Activated CD4-positive, alpha-beta T cell treated with anti-CD3 and anti-CD28 coated beads for 48 hours (primary cell): ENCODE results near the gene CCDC33.

ENCODE experiments used
- DNase-seq: peaks from one replicate; pipeline ENCODE4 v3.0.0-alpha.2; 2020

CCDC33 gene

DNA sequence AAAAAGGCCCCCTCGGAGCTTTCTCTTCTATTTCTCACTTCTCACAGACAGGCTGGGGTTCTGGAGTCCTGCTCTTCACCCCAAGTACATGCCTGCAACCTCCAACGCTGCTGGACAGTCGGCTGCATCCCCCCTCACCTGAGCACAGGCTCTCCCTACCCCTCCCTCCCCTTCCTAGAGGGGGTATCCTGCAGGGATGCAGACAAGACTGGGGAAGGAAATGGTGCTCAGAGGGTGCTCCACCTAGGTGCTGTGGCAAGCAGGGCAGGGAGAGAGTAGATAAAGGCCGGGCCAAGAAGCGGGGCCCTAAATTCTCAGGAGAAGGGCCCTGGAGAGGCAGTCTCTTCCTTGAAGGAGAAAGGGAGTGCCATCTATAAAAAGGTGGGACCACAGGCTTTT is 26.6 kb upstream of the CCDC33 start:
- no peak for DNase-seq

DNA sequence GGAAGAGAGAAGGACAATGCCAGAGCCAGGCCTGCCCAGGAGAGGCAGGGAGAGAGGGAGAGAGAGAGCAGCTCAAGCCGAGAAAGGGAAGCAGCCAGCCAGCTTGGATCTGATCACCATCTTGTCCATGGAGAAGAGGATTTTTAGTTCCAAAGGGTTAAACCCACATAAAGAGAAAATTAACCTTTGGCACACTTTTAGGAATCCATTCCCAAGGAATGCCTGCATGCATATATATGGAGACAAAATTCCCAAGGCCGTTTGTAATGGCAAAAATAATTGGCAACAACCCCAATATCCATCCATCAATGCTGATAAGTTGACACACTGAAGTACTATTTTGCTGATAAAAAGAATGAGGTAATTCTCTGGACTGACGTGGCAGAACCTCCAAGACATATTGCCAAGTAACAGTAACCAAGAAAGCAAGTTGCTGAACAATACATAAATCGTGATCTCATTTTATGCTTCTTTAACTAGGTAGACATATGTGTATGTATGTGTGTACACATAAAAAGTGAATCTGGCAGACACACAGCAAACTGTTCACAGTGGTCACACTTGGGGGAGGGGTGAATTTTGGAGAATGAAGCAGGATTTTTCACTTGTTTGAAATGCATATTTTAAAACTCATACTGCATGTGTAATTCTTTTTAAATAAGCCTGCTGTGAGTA is 26.0 kb upstream of the CCDC33 start:
- DNase-seq, result no peak

DNA sequence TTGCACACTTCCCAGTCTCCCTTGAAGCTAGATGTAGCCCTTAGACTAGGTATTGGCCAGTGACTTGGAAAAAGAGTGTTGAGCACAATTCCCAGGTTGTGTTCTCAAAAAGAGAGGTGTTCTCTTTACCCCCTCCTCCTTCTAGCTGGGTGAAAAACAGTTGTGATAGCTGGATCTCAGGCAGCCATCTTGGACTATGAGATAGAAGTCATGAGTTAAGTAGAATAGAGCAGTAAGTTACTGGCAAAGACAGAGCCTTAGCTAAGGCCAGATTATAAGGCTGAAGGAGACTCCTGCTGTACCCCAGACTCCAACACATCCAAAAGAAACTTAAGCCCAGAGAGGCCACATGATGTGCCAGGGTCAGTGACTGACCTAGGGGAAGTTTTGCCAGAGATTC is 25.4 kb upstream of the CCDC33 start:
- no peak for DNase-seq

DNA sequence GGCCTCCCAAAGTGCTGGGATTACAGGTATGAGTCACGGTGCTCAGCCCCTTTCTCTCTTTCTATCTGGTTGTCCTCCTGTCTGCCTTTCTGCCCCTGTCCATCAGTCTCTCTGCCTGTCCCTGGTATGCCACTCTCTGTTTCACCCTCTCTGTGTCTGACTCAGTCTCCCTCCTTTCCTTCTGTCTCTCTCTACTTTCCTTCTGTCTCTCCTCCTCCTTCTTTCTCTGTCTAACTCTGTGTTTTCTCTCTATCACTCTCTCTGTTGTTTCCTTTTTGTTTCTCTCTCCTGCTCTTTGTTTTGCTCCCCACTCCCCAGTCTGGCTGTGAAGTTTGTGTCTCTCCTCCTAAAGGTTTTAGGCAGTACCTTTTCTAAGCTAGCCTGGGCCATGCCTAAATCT is 24.5 kb upstream of the CCDC33 start:
- no peak for DNase-seq

GRCh38 chr15:74212494-74212893 is 23.6 kb upstream of the CCDC33 start:
- no peak for DNase-seq

GRCh38 chr15:74213858-74214284 is 22.3 kb upstream of the CCDC33 start:
- DNase-seq, result no peak

DNA sequence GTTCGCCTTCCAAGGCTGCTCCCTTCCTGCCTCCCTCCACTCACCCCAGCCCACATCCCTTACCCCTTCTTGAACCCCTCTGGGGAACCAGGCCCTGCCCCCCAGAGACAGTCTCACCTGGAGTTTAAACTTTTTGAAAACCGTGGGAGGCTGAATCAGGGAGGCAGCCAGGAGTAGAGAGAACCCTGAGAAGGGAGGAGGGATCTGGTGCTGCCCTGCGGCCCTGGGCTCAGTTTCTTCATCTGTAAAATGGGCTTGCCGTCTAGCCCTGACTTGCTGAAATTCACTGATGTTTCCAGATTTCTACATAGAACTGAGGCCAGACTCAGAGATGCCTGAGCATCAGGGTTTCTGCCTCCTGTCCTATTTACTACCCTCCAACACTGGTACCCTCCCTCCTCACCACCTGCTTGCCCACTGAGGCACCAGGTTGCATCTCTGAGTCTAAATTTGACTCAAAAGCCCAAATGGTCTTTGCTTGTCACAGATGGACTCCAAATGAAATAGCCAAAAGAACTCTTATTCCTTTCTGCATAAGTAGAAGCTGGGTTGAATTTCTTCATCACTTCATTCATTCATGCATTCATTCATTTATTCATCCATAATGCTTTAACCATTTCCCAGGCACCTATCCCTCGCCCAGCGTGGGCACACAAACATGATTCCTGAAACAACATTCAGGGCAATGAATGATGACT is 21.7 kb upstream of the CCDC33 start:
- no peak for DNase-seq

DNA sequence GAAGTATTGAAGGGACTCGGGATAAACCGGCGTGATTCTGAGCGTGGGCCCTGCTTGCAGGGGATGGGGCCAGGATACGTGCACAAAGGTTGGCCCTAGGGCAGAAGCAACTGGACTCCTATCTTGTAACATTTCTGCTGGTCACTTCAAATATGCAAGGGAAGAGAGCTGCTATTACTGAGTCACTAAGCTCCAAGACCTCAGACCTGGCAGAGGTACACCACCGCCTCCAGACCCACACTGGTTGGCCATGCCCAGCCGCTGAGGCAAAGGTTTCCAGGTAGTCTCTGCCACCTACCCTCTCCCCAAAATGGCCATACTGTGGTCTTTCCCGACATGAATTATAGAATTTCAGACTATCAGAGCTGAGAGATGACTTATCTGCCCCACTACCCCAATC is 20.2 kb upstream of the CCDC33 start:
- no peak for DNase-seq

DNA sequence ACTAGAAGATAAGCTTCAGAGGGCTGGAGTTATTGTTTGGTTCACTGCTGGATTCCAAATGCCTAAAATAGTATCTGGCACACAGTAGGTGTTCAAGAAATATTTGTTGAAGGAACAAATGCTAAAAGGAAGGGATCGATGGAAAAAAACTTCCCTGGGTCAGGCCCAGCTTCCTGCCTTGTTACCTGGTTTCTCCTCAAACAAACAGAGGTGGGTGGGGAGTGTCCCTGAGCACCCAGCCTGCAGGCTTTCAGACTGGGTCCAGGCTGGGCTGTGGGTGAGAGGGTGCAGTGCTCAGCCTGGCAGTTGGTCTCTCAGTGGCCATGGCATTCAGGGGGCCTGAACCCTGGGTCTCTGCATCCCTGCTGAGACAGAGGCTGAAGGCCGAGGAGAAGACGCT is 19.2 kb upstream of the CCDC33 start:
- no peak for DNase-seq

DNA sequence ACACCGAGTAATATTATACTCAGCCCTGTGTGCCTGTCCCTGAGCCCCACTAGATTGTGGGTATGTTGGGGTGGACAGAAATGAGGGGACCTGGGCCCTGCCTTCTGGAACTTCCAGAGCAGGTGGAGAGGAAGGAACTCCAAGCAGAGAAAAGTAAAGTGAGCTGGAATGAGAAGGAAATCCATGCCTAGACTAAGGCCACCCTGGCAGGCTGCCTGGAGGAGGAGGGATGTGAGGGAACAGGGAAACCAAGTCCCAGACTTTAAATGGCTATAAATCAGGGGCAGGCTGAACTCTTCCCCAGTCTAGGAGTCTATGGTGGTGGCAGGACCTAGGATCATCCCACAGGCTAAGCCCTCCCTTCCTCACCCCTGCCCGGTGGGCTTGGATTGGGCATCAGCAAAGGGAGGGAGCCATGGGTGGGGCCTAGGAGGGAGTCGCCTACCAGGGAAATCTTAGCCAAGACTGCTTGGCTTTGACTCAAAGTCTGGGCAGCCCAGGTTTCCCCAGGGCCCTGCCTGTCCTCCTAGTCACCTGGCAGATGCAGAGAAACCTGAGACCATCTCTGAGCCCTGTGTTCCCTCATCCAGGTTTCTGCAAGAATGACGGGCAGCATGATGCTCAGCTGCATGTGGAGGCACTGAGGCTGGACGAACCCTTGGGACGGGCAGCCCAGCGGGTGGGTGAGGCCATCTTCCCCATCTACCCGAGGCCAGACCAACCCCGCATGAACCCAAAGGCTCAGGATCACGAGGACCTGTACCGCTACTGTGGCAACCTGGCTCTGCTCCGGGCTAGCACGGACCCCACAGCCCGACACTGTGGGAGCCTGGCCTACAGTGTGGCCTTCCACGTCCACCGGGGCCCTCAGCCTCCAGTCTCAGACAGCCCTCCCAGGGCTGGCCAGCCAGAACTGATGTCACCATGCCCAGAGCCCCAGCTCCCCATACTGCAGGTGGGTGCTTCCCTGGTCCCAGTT is 17.9 kb upstream of the CCDC33 start:
- no peak for DNase-seq

DNA sequence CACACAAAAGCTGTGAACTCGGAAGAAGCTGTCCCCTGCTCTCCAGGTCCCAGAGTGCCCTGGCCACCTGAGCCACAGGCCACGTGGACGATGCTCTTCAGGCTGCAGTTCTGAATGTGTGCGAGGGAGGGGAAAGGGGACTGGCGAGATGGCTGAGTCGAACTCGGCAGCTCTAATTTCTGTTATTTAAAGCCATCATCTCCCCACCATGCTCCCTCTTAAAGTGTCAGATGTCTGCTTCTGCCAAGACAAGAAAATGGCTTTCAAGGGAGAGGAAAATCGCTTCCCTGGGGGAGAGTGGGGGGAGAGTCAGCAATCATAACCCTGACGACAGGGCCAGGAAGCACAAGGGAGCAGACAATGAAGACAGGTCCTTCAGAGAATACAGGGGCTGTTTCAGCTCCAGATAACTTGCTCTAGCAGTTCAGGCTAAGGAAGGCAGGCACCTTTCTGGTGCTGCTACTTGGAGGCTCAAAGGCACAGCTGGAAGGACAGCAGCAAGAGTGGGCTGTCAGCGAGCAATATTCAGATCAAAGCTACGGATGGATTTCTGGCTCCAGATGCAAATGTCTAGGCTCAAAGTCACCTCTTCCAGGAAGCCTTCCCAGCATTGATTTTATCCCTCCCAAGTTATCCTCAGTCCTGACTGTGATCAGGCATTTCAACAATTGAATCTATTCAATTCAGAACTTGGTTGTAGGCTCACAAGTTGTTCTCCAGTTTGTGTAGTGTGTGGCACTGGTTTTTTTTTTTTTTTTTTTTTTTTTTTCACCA is 15.5 kb upstream of the CCDC33 start:
- no peak for DNase-seq

GRCh38 chr15:74221399-74222239 is 14.5 kb upstream of the CCDC33 start:
- no peak for DNase-seq

DNA sequence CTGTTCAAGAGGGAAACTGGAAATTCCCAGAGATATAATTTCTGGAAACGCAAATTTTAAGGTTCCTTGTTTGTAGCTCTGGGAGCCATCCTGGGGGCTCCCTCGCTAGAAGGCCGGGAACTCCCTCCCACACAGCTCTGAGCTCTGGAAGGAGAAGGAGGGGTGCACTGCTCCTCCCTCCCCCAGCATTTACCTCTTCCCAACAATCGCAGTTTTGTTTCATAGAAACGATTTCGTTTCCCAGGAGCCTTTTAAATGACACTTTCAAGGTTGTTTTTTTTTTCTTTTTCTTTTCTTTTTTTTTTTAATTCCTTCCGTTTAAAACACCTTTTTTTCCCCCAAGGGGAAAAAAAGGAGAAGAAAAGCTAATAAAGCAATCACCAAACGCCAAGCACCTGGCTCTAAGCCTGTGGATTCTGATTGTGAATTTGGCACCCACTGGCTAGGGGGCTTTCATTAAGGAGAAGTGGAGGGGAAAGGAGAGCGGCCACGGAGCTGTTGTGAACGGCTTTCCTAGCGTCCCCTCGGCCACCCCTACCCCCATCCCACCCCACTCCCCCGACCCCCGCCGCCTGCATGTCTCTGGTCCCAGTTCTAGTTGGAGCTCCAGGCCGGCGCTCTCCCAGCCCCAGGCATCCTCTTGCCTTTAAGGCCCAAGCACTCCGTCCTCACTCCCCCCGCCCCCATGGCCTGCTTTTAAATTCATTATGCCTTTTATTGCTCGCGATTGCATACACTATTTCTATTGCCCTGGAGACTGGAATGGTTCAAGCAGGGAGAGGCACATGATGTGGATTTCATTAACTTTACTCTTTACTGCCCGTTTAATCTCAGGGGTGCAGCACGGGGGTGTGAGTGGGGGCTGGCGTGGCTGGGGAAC is 13.6 kb upstream of the CCDC33 start:
- no peak for DNase-seq

DNA sequence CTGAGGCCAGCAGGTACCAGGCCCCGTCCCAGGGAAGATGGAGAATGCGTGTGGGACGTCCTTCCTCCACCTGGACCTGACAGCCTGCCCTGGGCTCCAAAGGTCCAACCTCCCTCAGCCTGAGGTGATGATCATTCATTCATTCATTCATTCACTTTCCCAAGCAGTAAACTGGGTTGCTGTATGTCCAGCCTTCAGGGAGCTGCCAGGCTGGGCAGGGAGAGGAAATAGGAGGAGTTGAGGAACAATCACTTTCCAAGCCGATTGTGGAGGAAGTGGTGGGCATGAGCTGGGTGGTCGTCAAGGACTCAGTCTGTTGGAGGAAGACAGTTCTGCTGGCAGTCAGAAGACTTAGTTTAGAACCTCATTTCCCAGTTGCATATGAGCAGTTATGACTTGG is 10.2 kb upstream of the CCDC33 start:
- no peak for DNase-seq

DNA sequence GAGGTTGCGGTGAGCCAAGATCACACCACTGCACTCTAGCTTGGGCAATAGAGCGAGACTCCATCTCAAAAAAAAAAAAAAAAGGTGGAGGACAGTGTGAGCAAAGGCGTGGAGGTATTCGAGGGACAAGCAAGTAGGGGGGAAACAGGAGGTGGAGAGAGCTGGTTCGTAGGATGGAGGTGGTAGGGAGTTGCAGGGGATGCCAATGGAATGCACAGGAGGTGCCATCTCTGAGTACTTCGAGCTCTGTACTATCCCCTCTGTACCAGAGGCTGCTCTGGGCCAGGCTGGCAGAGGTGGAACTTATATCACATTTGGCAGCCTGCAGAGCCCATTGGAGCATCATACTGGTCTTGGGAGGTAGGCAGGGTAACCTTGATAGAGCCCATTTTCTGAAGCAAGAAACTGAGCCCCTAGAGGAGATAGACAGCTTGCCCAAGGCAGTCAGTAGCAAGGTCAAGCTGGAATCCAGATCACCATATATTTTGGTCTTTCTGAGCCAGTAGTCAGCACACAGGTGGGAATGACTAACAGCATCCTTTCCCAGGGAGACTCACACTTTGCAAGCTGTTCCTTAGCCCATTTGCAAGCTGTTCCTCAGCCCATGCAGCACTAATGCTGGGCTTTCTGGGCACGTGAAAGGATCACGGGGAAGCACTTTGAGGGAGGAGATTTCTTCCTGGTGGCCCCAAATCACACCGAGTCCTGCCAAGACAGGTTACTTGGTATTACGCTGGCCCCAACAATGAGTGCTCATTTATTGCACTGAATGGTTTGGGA is 9.2 kb upstream of the CCDC33 start:
- DNase-seq, result no peak

DNA sequence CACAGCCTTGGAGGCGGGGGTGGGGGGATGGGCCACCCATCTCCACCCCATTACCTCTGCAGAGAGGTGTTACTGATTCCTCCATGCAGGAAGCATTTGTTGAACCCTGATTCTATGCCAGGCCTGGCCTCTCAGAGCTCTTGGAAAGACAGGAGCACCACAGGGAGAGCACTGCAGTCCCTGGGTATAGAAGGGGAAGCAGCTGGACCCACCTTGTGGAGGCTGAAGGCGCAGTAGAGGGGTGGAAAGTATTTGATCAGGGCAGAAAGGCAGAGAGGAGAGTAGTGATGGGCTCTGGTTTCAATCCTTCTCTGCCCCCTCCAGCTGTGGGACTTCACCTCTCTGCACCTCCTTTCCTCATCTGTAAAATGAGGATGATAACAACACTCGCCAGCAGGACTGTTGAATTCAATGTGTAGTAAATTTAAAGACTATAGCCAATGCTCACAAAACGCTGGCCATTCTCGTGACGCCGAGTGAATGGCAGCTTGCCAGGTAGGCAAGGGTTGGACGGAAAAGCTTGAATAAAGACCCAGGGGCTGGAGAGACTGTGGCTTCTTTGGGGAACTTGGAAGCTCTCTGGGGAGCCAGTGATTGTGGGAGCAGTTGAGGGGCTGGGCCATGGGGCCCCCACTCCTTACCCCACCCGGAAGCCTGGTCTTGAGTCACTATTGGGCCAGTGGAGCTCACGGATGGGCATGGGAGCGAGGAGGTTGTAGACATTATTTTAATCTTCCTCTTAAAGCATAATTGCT is 8.0 kb upstream of the CCDC33 start:
- DNase-seq, result no peak

DNA sequence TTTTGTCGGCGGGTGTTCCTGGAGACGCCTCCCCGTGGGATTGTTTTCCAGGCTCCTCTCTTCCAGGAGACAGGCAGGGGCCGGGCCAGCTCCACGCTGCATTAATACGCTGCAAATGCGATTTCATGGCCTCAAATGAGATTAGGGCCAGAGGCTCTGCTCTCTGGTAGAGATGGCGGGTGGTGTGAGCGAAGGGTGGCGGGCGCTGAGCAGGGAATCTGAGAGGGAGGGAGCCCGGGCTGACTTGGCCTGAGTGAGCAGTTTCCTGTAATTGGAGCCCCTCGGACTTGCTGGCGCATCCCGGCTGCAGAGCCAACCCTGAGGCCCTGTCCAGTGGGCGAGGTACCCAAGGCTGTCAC is 7.4 kb upstream of the CCDC33 start:
- DNase-seq, result no peak

GRCh38 chr15:74229686-74230085 is 6.4 kb upstream of the CCDC33 start:
- no peak for DNase-seq

DNA sequence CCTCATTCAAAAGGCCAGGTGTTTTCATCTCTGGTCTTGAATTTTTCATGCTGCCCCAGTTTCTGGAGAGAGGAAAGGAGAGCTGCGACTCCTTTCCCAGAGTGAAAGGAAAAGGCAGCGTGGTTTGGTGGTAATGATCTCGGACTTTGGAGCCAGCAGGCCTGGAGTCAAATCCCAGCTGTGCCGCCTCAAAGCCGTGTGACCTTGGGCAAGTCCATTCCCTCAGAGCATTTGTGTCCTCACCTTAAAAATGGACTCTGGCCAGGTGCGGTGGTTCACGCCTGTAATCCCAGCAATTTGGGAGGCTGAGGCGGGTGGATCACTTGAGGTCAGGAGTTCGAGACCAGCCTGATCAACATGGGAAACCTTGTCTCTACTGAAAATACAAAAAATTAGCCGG is 4.7 kb upstream of the CCDC33 start:
- no peak for DNase-seq
